GM19023 (cell line): ENCODE data around the gene LRG1.
"Not testable (repeated sequence)": the region's sequence is repeated elsewhere in the genome, so short reads cannot be mapped to it uniquely, and the experiment has no call there.

Experiments
- ATAC-seq: cut with Tn5 transposase; IDR thresholded peaks from one replicate; pipeline ENCODE4 v1.9.1; 2021; ENCODE audit warnings: mild to moderate bottlenecking, moderate library complexity; ENCODE audit not compliant: unreplicated experiment

Gene LRG1

DNA sequence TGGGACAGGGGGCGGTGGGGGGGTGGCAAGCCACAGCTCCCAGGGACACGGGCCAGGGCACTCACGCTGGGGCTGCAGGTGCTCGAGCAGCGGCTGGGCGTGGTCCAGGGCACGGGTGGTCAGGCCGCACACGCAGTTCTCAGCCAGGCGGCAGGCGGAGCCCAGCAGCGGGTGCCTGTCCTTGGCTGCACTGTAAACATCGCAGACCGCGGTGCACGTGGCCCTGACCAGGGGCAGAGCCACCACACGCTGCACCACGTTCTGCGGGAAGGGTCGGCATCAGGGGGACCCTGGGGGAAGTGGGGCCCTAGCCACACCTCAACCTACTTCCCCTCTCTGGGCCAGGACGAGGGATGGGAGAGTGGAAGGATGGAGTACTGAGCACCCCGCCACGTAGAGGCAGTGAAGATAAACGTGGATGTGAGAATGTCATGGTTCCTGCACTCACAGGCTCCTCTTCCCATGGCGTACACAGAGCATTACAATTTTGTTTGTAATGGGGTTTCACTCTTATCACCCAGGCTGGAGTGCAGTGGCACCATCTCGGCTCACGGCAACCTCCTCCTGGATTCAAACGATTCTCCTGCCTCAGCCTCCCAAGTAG lies 8.2 kb downstream of the LRG1 start:
- no peak for ATAC-seq

DNA sequence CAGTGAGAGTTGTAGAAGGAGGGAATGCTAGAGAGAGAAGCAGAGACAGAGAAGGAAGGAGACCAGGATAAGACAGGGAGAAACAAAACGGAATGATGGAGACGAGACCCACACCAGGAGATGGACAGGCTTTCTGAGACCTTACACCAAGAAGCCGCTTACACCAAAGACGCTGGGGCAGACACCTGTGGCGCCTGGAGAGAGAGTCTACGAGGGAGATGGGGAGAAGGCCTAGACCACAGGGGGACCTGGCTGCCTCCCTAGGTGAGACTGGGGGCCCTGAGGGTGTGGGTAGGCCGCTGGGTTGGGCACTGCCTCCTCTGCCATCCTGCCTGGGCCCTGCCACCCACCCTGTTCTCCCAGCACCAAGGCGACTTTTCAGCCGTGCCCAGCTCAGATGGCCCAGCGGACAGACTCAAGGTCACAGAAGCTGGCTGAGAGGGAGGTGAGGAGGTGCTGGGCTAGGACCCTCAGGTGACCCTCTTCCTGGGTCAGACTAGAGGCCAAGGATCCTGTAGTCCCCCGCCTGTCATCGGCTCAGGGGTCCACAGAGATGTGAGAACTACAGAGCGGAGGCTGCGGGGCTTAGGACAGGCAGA lies 9.8 kb downstream of the LRG1 start:
- no peak for ATAC-seq

DNA sequence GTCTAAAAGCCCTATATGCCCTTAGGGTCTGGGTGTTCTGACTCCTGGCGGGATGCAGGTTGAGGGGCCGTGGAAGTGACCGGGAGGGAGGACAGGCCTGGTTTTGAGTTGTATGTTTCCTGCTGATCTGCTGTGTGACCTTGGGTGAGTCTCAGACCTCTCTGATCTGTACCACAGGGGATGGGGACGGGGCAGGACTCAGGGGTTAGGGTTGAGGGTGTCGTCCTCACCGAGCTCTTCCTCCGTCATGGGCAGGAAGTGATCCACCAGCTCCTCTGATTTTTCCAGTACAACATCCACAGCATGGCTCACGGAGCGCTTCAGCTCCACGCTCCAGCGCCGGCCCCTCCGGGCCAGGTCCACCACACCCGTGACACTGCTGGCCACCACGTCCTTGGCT lies 11.0 kb downstream of the LRG1 start:
- ATAC-seq, result no peak

DNA sequence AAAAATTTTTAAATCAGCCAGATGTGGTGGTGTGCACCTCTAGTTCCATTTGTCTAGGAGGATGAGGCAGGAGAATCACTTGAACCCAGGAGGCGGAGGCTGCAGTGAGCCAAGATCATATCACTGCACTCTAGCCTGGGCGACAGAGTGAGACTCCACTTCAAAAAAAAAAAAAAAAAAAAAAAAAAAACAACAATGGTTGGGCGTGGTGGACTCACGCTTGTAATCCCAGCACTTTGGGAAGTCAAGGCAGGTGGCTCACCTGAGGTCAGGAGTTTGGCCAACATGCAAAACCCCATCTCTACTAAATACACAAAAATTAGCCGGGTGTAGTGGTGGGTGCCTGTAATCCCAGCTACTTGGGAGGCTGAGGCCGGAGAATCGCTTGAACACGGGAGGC lies 12.5 kb downstream of the LRG1 start:
- not testable (repeated sequence) for ATAC-seq

DNA sequence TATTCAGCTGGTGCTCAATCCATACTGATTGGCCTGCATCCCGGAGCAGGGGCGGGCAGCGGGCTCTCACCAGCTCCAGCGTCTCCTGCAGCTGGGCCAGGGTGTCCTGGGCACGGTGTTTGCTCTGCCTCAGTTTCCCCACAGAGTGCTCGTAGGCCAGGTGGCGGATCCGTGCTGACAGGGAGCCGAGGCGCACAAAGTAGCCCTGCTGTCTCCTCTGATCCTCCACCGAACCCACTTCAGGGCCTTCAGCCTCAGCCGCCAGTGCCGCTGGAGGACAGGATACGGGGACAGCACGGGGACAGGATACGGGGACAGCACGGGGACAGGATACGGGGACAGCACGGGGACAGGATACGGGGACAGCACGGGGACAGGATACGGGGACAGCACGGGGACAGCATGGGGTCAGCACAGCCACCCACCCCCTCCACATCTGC lies 14.3 kb downstream of the LRG1 start:
- ATAC-seq, result no peak

- no peak for ATAC-seq
These were observed 14.9 kb downstream of the LRG1 start for GRCh38 chr19:4524808-4525562.

DNA sequence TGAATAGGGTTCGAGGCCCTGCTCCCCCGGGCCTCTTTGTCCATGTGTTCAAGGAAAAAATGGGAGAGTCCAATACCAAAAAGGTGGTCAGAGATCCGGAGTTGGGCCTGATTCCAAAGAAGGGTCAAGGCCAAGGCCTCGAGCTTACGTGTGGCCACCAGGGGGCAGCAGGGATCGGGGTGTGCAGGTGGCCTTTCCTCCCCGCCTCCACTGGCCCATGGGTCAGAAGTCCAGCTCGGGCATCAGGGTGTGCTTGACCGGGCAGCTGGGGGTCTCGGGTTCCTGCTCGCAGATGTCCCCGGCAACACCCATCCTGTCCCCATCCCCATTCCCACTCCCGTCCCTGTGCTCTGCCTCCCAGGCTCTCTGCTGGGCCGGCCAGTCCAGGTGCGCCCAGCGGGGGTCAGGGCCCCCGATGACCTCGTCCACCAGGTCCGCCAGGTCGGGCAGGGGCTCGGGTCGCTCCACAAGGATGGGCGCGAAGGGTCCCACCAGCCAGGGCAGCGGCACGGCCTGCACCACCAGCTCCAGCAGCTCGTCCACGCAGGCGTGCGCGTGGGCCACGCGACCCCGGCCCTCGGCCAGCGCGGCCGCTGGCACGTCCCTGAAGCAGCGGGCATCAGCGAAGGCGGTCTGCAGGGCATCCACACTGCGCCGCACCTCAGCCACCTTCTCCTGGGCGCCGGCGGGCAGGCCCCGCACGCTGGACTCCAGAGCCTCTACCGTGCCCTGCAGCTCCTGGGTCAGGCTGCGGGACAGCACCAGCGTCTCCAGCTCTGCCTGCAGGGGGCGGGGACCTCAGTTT lies 16.3 kb downstream of the LRG1 start:
- no peak for ATAC-seq

GRCh38 chr19:4522291-4523002 lies 17.4 kb downstream of the LRG1 start:
- ATAC-seq, result no peak

DNA sequence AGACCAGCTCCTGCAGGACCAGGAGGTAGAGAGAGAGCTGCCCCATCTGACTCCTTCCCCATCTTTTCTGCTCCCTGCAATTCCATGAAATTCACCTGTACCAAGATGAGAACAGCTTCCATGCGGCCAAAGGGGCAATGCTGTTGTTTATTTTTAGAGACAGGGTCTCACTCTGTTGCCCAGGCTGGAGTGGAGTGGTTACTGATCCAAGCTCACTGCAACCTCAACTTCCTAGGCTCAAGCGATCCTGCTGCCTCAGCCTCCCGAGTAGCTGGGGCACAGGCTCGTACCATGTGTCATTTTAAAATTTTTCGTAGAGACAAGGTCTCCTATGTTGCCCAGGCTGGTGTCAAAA lies 18.0 kb downstream of the LRG1 start:
- no peak for ATAC-seq

- no peak for ATAC-seq
These were observed 18.5 kb downstream of the LRG1 start for GRCh38 chr19:4521170-4521887.

GRCh38 chr19:4519521-4520277 lies 20.1 kb downstream of the LRG1 start:
- no peak for ATAC-seq

DNA sequence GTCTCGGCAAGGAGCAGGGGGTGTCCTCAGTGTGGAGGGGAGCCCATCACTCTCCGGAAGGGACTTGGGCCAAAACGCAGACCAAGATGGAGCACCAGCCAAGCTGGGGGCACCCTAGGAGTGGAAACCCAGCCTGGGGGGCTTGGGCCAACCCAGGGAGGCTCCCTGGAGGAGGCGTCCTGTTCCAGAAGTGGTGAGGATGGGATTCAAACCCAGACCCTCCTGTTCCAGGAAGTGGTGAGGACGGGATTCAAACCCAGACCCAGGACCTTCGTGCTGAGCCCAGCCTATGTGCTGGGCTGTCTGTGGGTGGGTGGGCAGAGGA lies 20.7 kb downstream of the LRG1 start:
- ATAC-seq, result no peak

DNA sequence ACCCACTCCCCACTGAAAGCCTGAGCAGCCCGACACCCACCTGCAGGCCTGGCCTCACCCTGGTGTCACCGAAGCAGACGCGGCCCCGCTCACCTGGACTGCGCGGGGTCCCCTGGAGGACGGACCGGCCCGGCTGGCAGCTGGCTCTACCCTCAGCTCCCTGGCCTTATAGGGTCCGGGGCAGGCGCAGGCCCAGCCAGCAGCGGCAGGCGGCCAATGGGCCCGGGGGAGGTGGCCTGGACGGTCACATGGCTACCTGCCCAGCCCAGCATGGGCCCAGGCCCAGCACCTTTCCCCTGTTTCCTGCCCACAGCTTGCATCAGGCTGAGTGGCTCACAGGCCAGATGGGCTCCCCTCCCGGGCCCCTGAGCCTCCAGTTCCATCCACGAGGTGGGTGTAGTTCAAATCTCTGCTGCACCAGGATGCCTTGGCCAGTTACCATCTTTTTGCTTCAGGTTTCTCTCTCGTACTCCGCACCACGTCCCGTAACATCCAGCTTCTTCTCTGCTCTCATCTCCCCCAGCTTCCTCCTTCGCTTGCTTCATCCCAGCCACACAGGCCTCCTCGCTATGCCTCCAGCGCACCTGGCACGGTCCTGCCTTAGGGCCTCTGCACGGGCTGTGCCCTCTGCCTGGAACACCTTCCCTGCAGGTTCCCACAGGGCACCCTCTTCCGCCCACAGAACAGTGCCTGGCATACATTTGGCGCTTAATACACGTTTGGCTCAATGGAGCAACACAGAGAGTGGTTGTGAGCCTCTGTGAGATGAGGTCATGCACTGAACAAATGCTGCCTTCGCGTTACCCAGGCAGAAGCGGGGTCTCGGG lies 21.3 kb downstream of the LRG1 start, which contains the start of gene PLIN4:
PLIN4 (minus strand) TSS at position 142 of the 827 bp plus-strand sequence. CDS start 214 bp downstream, outside the sequence.
- ATAC-seq, result no peak

DNA sequence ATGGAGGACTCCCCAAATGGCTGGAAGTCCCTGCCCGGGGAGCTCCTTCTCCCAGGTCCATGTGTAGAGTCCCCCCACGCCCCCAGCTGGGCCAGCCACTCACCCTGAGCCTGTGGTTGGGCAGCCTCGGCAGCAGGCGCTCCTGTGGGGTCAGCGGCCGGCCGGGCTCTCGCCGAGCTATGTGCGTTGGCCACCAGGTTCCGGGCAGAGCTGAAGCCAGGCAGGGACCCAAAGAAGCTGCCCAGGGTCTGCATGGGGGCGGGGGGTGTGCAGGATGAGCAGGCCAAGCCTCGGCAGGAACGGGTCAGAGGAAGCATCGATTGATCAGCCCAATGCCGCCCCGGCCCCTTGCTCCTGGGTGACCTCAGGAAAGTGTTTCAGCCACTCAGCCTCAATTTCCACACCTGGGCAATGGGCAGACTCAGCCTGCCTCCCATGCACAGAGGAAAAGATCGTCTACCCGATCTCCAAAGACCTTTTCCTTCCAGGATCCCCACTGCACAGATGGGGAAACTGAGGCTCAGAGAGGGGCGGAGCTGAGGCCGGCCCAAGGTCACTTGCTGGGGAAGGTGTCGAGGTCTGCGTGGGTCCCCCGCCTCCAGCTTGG lies 22.3 kb downstream of the LRG1 start:
- no peak for ATAC-seq

- no peak for ATAC-seq
These were observed 22.9 kb downstream of the LRG1 start for GRCh38 chr19:4516939-4517300.

- no peak for ATAC-seq
These were observed 23.5 kb downstream of the LRG1 start for GRCh38 chr19:4516199-4516938.

GRCh38 chr19:4515732-4516131 lies 24.1 kb downstream of the LRG1 start:
- no peak for ATAC-seq

DNA sequence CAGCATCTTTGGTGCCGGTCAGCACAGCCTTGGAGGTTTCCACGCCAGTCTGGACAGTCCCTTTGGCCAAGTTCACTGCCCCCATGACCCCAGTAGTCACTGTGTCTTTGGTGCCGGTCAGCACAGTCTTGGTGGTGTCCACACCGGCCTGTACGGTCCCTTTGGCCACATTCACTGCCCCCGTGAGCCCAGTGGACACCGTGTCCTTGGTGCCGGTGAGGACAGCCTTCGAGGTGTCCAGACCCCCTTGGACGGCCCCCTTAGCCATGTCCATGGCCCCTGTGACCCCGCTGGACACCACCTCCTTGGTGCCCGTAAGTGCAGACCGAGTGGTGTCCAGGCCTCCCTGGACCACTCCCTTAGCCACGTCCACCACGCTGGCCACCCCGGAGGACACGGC lies 26.6 kb downstream of the LRG1 start:
- no peak for ATAC-seq
